CD4-positive, alpha-beta memory T cell (primary cell): ENCODE measurements around the gene LUZP1. TPM values are rescaled to one million over a fixed set of nuclear protein-coding genes. Genes with fewer than 3 reads are reported as not detected.
"Not testable (repeated sequence)": the region's sequence is repeated elsewhere in the genome, so short reads cannot be mapped to it uniquely, and the experiment has no call there.

Experiments
- CTCF ChIA-PET: fragments of 350-600 bp; sonication (Branson Sonifier 250); formaldehyde crosslinking; loops from one replicate; lab custom pipeline; 2021; ENCODE audit warnings: inconsistent platforms; ENCODE audit not compliant: partially characterized antibody; lab: Charles Lee
- POLR2A ChIA-PET: fragments of 350-600 bp; sonication (Branson Sonifier 250); formaldehyde crosslinking; loops from one replicate; lab custom pipeline; 2021; ENCODE audit not compliant: partially characterized antibody; lab: Charles Lee
- DNase-seq, 5 donors: peaks; one replicate each; pipeline versions ENCODE4 v3.0.0 to v3.0.0-alpha.2; 2020 to 2022; ENCODE audit warnings: mixed read lengths in 1 of 5
- H3K27ac ChIP-seq: one replicate; pipeline ENCODE4 v1.7.0; 2013; ENCODE audit warnings: low read depth, low read length
- H3K27me3 ChIP-seq: 2 replicates; pipeline ENCODE4 v1.7.0; 2013; ENCODE audit warnings: mild to moderate bottlenecking, low read length, moderate library complexity; ENCODE audit not compliant: insufficient read depth
- H3K36me3 ChIP-seq: 2 replicates; pipeline ENCODE4 v1.7.0; 2013; ENCODE audit warnings: mild to moderate bottlenecking, low read length, moderate library complexity; ENCODE audit not compliant: insufficient read depth
- H3K4me1 ChIP-seq: 2 replicates; pipeline ENCODE4 v1.7.0; 2013; ENCODE audit warnings: mild to moderate bottlenecking, low read length, moderate library complexity; ENCODE audit not compliant: insufficient read depth
- H3K4me3 ChIP-seq, 2 donors: one replicate each; pipeline ENCODE4 v1.7.0; 2013; ENCODE audit warnings: low read length in 2 of 2, mild to moderate bottlenecking in 1 of 2
- H3K9me3 ChIP-seq, 2 donors: one replicate each; pipeline ENCODE4 v1.7.0; 2013; ENCODE audit warnings: low read length in 2 of 2, control low read depth in 1 of 2; ENCODE audit not compliant: control insufficient read depth in 1 of 2
- H3K27ac Mint-ChIP-seq, 7 donors: one replicate each; pipeline ENCODE4 v1.8.0; 2020 to 2021; ENCODE audit warnings: mixed read lengths in 7 of 7, mild to moderate bottlenecking in 6 of 7, inconsistent platforms in 3 of 7, moderate library complexity in 3 of 7
- H3K27me3 Mint-ChIP-seq, 2 donors: one replicate each; pipeline ENCODE4 v1.8.0; 2020 to 2021; ENCODE audit warnings: mixed read lengths in 2 of 2
- H3K36me3 Mint-ChIP-seq, 2 donors: one replicate each; pipeline ENCODE4 v1.8.0; 2020 to 2021; ENCODE audit warnings: mixed read lengths in 2 of 2, inconsistent platforms in 1 of 2, mild to moderate bottlenecking in 1 of 2
- H3K4me1 Mint-ChIP-seq, 4 donors: one replicate each; pipeline ENCODE4 v1.8.0; 2020 to 2021; ENCODE audit warnings: mixed read lengths in 4 of 4, mild to moderate bottlenecking in 1 of 4
- H3K4me3 Mint-ChIP-seq, 8 donors: one replicate each; pipeline ENCODE4 v1.8.0; 2020 to 2021; ENCODE audit warnings: mixed read lengths in 8 of 8, mild to moderate bottlenecking in 7 of 8, moderate library complexity in 6 of 8, inconsistent platforms in 3 of 8
- H3K9me3 Mint-ChIP-seq, 8 donors: one replicate each; pipeline ENCODE4 v1.8.0; 2020 to 2021; ENCODE audit warnings: mixed read lengths in 8 of 8, mild to moderate bottlenecking in 5 of 8, inconsistent platforms in 3 of 8, moderate library complexity in 1 of 8
- intact Hi-C: fragments of 100-400 bp; cut with micrococcal nuclease; formaldehyde crosslinking; loops from one replicate; pipeline ENCODE4 v1.15.1; 2023
- polyA plus RNA-seq, 2 donors: library from polyadenylated mRNA; unstranded; fragments of 300-500 nt; fragmentation: Illumina TruSeq; gene quantifications; one replicate each; pipeline ENCODE4 v1.2.3, GENCODE V29; 2021
- total RNA-seq, 2 experiments: library from RNA; stranded (reverse); gene quantifications; one replicate each; pipeline ENCODE4 v1.2.3, GENCODE V29; 2021

Gene LUZP1
- total and polyA plus RNA-seq, 4 experiments from 2014 or later = 11.6 to 39.3 (median 26.3) TPM

DNA sequence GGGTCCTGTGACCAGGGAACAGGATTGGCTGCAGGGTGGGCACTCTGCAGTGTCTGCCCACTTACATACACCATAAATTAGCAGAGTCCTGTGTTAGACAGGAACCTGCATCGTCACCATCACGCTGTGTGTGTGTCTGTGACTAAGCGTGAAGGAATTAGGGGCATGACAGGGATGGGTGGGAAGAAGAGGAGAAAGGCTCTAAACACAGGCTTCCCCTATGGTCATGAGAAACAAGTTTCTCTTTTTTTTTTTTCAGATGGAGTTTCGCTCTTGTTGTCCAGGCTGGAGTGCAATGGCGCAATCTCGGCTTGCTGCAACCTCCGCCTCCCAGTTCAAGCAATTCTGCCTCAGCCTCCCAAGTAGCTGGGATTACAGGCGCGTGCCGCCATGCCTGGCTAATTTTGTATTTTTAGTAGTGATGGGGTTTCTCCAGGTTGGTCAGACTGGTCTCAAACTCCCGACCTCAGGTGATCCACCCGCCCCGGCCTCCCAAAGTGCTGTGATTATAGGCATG, 20.3 kb upstream of the LUZP1 start:
- H3K36me3 ChIP-seq, POLR2A ChIA-PET, H3K4me3 Mint-ChIP-seq, H3K27ac ChIP-seq, DNase-seq, intact Hi-C loops, H3K4me1 ChIP-seq, H3K4me3 ChIP-seq, H3K9me3 Mint-ChIP-seq, H3K36me3 Mint-ChIP-seq, H3K27ac Mint-ChIP-seq, H3K9me3 ChIP-seq, H3K27me3 ChIP-seq, H3K4me1 Mint-ChIP-seq: not testable (repeated sequence)
- CTCF ChIA-PET = interaction anchor here (1.5 to 17.5 kb wide), 2 partner anchors 70 to 91 kb away, joined by 3 to 694 read pairs; no protein-coding TSS in a partner anchor
- peaks cover 6 to 12% of the 10 kb centered on the region in 2 donors for H3K27me3 Mint-ChIP-seq

DNA sequence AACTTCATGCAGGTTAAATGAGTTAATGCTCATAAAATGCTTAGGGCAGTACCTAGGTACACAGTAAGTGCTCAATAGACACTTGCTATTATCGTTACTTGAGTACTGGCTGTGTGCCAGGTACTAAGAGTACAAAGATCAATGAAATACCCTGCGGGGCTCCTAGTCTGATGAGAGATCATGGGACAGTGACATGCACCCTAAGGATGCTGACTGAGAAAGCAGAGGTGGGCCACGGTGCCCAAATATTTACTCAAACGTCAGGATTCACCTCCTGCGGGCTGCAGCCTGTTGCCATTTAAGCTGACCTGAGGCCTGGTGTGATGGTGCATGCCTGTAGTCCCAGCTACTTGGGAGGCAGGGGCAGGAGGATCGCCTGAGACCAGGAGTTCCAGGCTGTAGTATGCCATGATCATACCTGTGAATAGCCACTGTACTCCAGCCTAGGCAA, 19.8 kb upstream of the LUZP1 start:
- Mint-ChIP-seq H3K27ac (no peak overlapping the region), H3K36me3 (no peaks in the 10 kb centered on the region), H3K4me1 (peaks cover 8 to 14% (median 11%) of the 10 kb centered on the region in 4 donors), H3K9me3 (no peaks in the 10 kb centered on the region), H3K27me3 (peaks cover 6 to 8% of the 10 kb centered on the region in 2 donors), H3K4me3 (no peak overlapping the region)
- no peak for DNase-seq
- intact Hi-C loops = no loop called here
- H3K27ac ChIP-seq = no peak overlapping the region
- no peak overlapping the region for H3K4me3 ChIP-seq
- H3K27me3 ChIP-seq = no peaks in the 10 kb centered on the region
- H3K36me3 ChIP-seq = no peaks in the 10 kb centered on the region
- POLR2A ChIA-PET = no interaction called here
- H3K9me3 ChIP-seq = no peaks in the 10 kb centered on the region
- H3K4me1 ChIP-seq = peaks cover 11% of the 10 kb centered on the region
- CTCF ChIA-PET = interaction anchor here (1.5 to 17.5 kb wide), 2 partner anchors 69 to 91 kb away, joined by 3 to 694 read pairs; no protein-coding TSS in a partner anchor

- Histone ChIP-seq H3K9me3 (no peaks in the 10 kb centered on the region), H3K36me3 (no peaks in the 10 kb centered on the region), H3K27me3 (no peaks in the 10 kb centered on the region), H3K4me1 (peaks cover 11% of the 10 kb centered on the region), H3K4me3 (no peak overlapping the region), H3K27ac (no peak overlapping the region)
- no peak for DNase-seq
- Mint-ChIP-seq H3K27me3 (peaks cover 3 to 5% of the 10 kb centered on the region in 2 donors), H3K27ac (no peak overlapping the region), H3K9me3 (no peaks in the 10 kb centered on the region), H3K4me1 (peaks cover 8 to 18% (median 11%) of the 10 kb centered on the region in 4 donors), H3K36me3 (no peaks in the 10 kb centered on the region), H3K4me3 (no peak overlapping the region)
- CTCF ChIA-PET = interaction anchor here (0.8 to 17.5 kb wide), 4 partner anchors 18 to 90 kb away, joined by 3 to 694 read pairs (median 64); partner anchors contain the start of gene LUZP1
- intact Hi-C loops = no loop called here
- POLR2A ChIA-PET = no interaction called here
Measured at GRCh38 chr1:23187637-23188036, 19.0 kb upstream of the LUZP1 start.

DNA sequence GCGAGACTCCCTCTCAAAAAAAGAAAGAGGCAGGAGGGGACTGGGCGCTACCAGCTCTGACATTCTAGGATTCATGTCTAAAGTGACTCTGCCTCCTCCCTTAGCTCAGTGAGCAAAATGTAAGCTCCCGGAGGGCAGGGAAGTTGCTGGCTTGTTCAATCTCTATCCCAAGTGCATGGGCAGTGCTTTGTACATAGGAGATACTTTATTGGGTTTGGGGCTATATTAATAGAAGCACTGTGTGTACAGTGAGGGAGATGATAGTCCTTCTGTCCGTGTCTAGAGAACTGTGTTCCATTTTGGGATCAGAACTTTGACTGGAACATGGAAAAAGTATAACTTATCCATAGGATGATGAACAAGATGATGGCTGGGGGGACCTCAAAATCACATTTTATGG, 16.7 kb upstream of the LUZP1 start:
- no peak overlapping the region for H3K27ac Mint-ChIP-seq
- no peaks in the 10 kb centered on the region for H3K9me3 Mint-ChIP-seq
- Histone ChIP-seq H3K4me3 (no peak overlapping the region), H3K27ac (no peak overlapping the region), H3K9me3 (no peaks in the 10 kb centered on the region), H3K4me1 (peaks cover 11% of the 10 kb centered on the region), H3K36me3 (no peaks in the 10 kb centered on the region), H3K27me3 (no peaks in the 10 kb centered on the region)
- no peak for DNase-seq
- ChIA-PET POLR2A (interaction anchor here (0.7 to 4.9 kb wide), 5 partner anchors 66 to 87 kb away, joined by 4 to 71 read pairs (median 15); no protein-coding TSS in a partner anchor), CTCF (interaction anchor here (0.6 to 17.5 kb wide), 20 partner anchors 10 to 347 kb away, joined by 3 to 694 read pairs (median 11); partner anchors contain the start of gene LUZP1)
- H3K4me3 Mint-ChIP-seq = no peak overlapping the region
- H3K27me3 Mint-ChIP-seq = peaks cover 0 to 1% of the 10 kb centered on the region in 2 donors
- H3K4me1 Mint-ChIP-seq = peaks cover 8 to 18% (median 11%) of the 10 kb centered on the region in 4 donors
- intact Hi-C loops = no loop called here
- H3K36me3 Mint-ChIP-seq = no peaks in the 10 kb centered on the region

DNA sequence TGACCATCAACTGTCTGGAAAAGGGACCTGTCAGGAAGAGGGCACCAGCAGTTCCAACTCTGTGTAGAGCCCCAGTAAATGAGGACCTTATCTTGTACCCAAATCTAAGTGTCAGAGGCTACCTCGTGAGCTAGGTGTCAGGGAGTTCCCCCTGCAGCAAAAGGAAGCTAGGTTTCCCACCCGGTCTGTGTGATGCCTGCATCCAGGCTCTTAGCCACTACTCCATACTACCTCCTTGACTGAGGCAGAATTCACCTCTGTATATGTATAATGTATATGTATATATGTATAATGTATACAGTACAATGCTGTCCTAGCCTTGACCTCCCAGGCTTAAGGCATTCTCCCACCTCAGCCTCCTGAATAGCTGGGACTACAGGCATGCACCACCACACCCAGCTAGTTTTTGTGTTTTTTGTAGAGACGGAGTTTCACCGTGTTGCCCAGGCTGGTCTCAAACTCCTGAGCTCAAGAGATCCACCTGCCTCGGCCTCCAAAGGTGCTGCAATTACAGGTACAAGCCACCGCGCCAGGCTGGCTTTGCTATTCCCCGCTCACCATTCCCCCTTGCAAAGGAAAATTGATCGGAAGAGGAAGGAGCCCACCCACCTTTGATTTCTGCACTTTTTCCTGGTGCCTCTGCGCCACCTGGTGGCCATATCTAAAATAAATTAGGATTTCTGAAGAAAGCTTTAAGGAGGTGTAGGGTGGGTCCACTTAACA, 15.7 kb upstream of the LUZP1 start:
- Histone ChIP-seq H3K9me3 (no peaks in the 10 kb centered on the region), H3K36me3 (no peaks in the 10 kb centered on the region), H3K4me1 (peaks cover 11% of the 10 kb centered on the region), H3K27ac (no peak overlapping the region), H3K27me3 (no peaks in the 10 kb centered on the region), H3K4me3 (peak overlapping the region in 1 of 2 donors; percentile 35)
- Mint-ChIP-seq H3K36me3 (no peaks in the 10 kb centered on the region), H3K4me3 (peak overlapping the region; percentile 66 to 86 (median 78)), H3K27me3 (peaks cover 0 to 1% of the 10 kb centered on the region in 2 donors), H3K9me3 (no peaks in the 10 kb centered on the region), H3K27ac (peak overlapping the region in 6 of 7 donors; percentile 19 to 81 (median 62)), H3K4me1 (peaks cover 8 to 18% (median 11%) of the 10 kb centered on the region in 4 donors)
- peak; percentile 44 to 64 (median 54) for DNase-seq
- intact Hi-C loops = loop anchor here (1.0 to 5.0 kb wide), 2 partner anchors 86 to 222 kb away; no protein-coding TSS in a partner anchor
- POLR2A ChIA-PET = interaction anchor here (0.7 to 4.9 kb wide), 9 partner anchors 14 to 92 kb away, joined by 3 to 71 read pairs (median 7); partner anchors contain the start of gene LUZP1
- CTCF ChIA-PET = interaction anchor here (0.6 to 17.5 kb wide), 31 partner anchors 8 to 348 kb away, joined by 3 to 694 read pairs (median 5); partner anchors contain the start of genes HNRNPR and LUZP1

- Histone ChIP-seq H3K27ac (no peak overlapping the region), H3K36me3 (no peaks in the 10 kb centered on the region), H3K4me1 (peaks cover 26% of the 10 kb centered on the region), H3K9me3 (no peaks in the 10 kb centered on the region), H3K4me3 (no peak overlapping the region), H3K27me3 (no peaks in the 10 kb centered on the region)
- peaks cover 13 to 29% (median 18%) of the 10 kb centered on the region in 4 donors for H3K4me1 Mint-ChIP-seq
- intact Hi-C loops = loop anchor here (5.0 kb wide), 1 partner anchor 218 kb away; no protein-coding TSS in a partner anchor
- no peak for DNase-seq
- H3K4me3 Mint-ChIP-seq = no peak overlapping the region
- POLR2A ChIA-PET = interaction anchor here (1.2 kb wide), 1 partner anchor 10 kb away, joined by 5 read pairs; no protein-coding TSS in a partner anchor
- H3K9me3 Mint-ChIP-seq = no peaks in the 10 kb centered on the region
- CTCF ChIA-PET = interaction anchor here (17.5 kb wide), 1 partner anchor 82 kb away, joined by 694 read pairs; no protein-coding TSS in a partner anchor
- no peak overlapping the region for H3K27ac Mint-ChIP-seq
- peaks cover 0 to 1% of the 10 kb centered on the region in 2 donors for H3K27me3 Mint-ChIP-seq
- H3K36me3 Mint-ChIP-seq = no peaks in the 10 kb centered on the region
Measured at GRCh38 chr1:23179862-23180261, 11.2 kb upstream of the LUZP1 start.
